OCI-LY1 (cell line): Measurements from ENCODE around the gene GADD45G.

Source experiments
- EZH2 ChIP-seq: fragments of 200-600 bp; sonication (generic), shearing (Covaris generic); IDR thresholded peaks from 2 replicates; pipeline ENCODE4 v1.8.0; 2017; ENCODE audit warnings: borderline replicate concordance, mixed run types, mild to moderate bottlenecking, antibody characterized with exemption, low read length, moderate library complexity, mixed read lengths
- TF ChIP-seq, protein P1 (sequence below): fragments of 200-600 bp; sonication (generic), shearing (Covaris generic); IDR thresholded peaks from 2 replicates; pipeline ENCODE4 v1.5.1; 2017; ENCODE audit warnings: mild to moderate bottlenecking, antibody characterized with exemption, low read length, moderate library complexity, mixed read lengths

DNA sequence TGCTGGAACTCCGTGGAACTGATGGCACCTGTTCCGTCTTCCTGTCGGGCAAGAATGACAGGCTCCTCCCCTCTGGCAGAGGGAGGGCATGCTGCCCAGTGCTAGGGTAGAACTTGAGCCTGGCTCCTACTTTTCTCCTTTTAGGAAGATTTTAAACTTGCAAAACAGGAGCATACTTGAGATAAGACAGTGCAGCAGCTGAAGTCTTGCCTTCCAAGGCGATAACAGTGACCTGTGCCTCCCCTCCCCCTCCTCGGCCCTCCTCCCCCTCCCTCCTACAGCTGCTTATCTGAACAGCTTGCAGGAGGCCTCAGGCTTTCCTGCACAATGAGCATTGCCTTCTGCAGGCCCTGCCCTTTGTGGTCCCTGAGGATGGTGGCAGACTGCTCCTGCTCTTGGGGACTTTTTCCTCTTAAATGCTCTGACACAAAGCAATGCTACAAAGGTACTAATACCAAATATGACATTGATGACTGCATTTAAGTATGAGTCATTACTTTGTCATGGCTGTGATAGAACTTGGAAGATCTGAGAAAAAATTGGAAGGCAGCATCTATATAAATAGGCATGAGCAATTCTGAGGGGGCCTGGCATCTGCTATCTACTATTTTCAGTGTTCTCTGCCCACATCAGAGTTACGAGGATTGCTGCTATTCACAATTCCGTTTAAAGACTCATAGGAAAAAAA lies 2.0 kb downstream of the GADD45G start:
- TF ChIP-seq, protein P1, sequence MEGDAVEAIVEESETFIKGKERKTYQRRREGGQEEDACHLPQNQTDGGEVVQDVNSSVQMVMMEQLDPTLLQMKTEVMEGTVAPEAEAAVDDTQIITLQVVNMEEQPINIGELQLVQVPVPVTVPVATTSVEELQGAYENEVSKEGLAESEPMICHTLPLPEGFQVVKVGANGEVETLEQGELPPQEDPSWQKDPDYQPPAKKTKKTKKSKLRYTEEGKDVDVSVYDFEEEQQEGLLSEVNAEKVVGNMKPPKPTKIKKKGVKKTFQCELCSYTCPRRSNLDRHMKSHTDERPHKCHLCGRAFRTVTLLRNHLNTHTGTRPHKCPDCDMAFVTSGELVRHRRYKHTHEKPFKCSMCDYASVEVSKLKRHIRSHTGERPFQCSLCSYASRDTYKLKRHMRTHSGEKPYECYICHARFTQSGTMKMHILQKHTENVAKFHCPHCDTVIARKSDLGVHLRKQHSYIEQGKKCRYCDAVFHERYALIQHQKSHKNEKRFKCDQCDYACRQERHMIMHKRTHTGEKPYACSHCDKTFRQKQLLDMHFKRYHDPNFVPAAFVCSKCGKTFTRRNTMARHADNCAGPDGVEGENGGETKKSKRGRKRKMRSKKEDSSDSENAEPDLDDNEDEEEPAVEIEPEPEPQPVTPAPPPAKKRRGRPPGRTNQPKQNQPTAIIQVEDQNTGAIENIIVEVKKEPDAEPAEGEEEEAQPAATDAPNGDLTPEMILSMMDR = no peak
- no peak for TF ChIP-seq EZH2
